ENCODE measurements around the gene TTC28.

Gene TTC28

GRCh38 chr22:28129319-28129962 lies 550.2 kb downstream of the TTC28 start:
- ChIA-PET CTCF (interaction anchor here (1.1 to 1.5 kb wide), 3 partner anchors 10 to 16 kb away, joined by 4 to 5 read pairs (median 4); no protein-coding TSS in a partner anchor), POLR2A (no interaction called here)
- no peak overlapping the region for H3K4me3 ChIP-seq (ENCODE audit: low read depth, low read length)
- no peak for DNase-seq (ENCODE audit: low read depth, low spot score)
- no peak for TF ChIP-seq CTCF (IDR thresholded peaks at IDR 0.05; ENCODE audit: insufficient read depth, low read length, missing control alignments)

GRCh38 chr22:28128827-28129226 lies 550.8 kb downstream of the TTC28 start:
- POLR2A ChIA-PET: no interaction called here
- no peak for TF ChIP-seq CTCF (IDR thresholded peaks at IDR 0.05; ENCODE audit: insufficient read depth, low read length, missing control alignments)
- no peak overlapping the region for H3K4me3 ChIP-seq (ENCODE audit: low read depth, low read length)
- DNase-seq (ENCODE audit: low read depth, low spot score): no peak
- CTCF ChIA-PET: no interaction called here

GRCh38 chr22:28125799-28126198 lies 553.8 kb downstream of the TTC28 start:
- CTCF ChIA-PET: interaction anchor here (1.0 to 5.6 kb wide), 3 partner anchors 9 to 13 kb away, joined by 3 to 26 read pairs (median 4); no protein-coding TSS in a partner anchor
- no peak overlapping the region for H3K4me3 ChIP-seq (ENCODE audit: low read depth, low read length)
- no peak for DNase-seq (ENCODE audit: low read depth, low spot score)
- POLR2A ChIA-PET: no interaction called here
- TF ChIP-seq CTCF (IDR thresholded peaks at IDR 0.05; ENCODE audit: insufficient read depth, low read length, missing control alignments): no peak

- no peak for TF ChIP-seq CTCF (IDR thresholded peaks at IDR 0.05; ENCODE audit: insufficient read depth, low read length, missing control alignments)
- H3K4me3 ChIP-seq (ENCODE audit: low read depth, low read length): no peak overlapping the region
- ChIA-PET CTCF (interaction anchor here (1.2 to 5.6 kb wide), 2 partner anchors 7 to 11 kb away, joined by 4 to 26 read pairs; no protein-coding TSS in a partner anchor), POLR2A (no interaction called here)
- no peak for DNase-seq (ENCODE audit: low read depth, low spot score)
Measured at GRCh38 chr22:28123989-28124766, 555.5 kb downstream of the TTC28 start.

- ChIA-PET CTCF (interaction anchor here (1.0 to 2.1 kb wide), 3 partner anchors 9 to 69 kb away, joined by 3 to 7 read pairs (median 4); no protein-coding TSS in a partner anchor), POLR2A (interaction anchor here (1.1 kb wide), 1 partner anchor 19 kb away, joined by 4 read pairs; no protein-coding TSS in a partner anchor)
- TF ChIP-seq CTCF (IDR thresholded peaks at IDR 0.05; ENCODE audit: insufficient read depth, low read length, missing control alignments): no peak
Measured at GRCh38 chr22:28120691-28121592, 558.7 kb downstream of the TTC28 start.

More at GRCh38 chr22:28120691-28121592, 558.7 kb downstream of the TTC28 start:
- no peak for DNase-seq (ENCODE audit: low read depth, low spot score)
- no peak overlapping the region for H3K4me3 ChIP-seq (ENCODE audit: low read depth, low read length)

Measured in AG04449 (cell line).